B cell (primary cell): ENCODE results near the gene CALY. TPM values are rescaled to one million over a fixed set of nuclear protein-coding genes. Genes with fewer than 3 reads are reported as not detected.

ENCODE experiments used
- ATAC-seq: fragments of 200-7000 bp; cut with Tn5 transposase; one replicate; pipeline ENCODE4 v1.10.0; 2021; ENCODE audit warnings: low read depth, mild to moderate bottlenecking, moderate number of reproducible peaks, moderate library complexity
- CTCF ChIA-PET: fragments of 350-600 bp; sonication (Branson Sonifier 250); formaldehyde crosslinking; loops from one replicate; lab custom pipeline; 2021; ENCODE audit warnings: antibody characterized with exemption, inconsistent platforms; lab: Charles Lee
- POLR2A ChIA-PET: fragments of 350-600 bp; sonication (Branson Sonifier 250); formaldehyde crosslinking; loops from one replicate; lab custom pipeline; 2021; ENCODE audit warnings: antibody characterized with exemption; lab: Charles Lee
- DNase-seq: peaks from one replicate; pipeline ENCODE4 v3.0.0; 2013
- H2AFZ ChIP-seq: 2 replicates; pipeline ENCODE4 v1.6.1; 2012; ENCODE audit warnings: mild to moderate bottlenecking, low read depth, low read length; ENCODE audit not compliant: insufficient read depth, poor library complexity, severe bottlenecking
- H3K27ac ChIP-seq, 2 donors: 1 replicate in 1 of 2; 2 replicates in 1 of 2; pipeline ENCODE4 v1.5.1; 2012 to 2013; ENCODE audit warnings: low read length in 2 of 2, mild to moderate bottlenecking in 2 of 2, moderate library complexity in 1 of 2
- H3K27me3 ChIP-seq, 4 experiments: fragments of 200-600 bp in 1 of 4; sonication (generic) in 1 of 4; replicated peaks in 1 of 4; 1 replicate in 2 of 4; 2 replicates in 2 of 4; pipeline versions ENCODE4 v1.6.1 to v1.7.0; 2013 to 2016; ENCODE audit warnings: low read length in 3 of 4, mild to moderate bottlenecking in 2 of 4, mixed read lengths in 1 of 4, moderate library complexity in 1 of 4; ENCODE audit not compliant: insufficient read depth in 4 of 4, control insufficient read depth in 3 of 4; ENCODE audit errors: control extremely low read depth in 1 of 4
- H3K36me3 ChIP-seq, 2 experiments: replicated peaks in 1 of 2; 1 replicate in 1 of 2; 2 replicates in 1 of 2; pipeline versions ENCODE4 v1.6.1 to v1.7.1; 2013; ENCODE audit warnings: low read length in 1 of 2; ENCODE audit not compliant: insufficient read depth in 2 of 2, control insufficient read depth in 1 of 2; ENCODE audit errors: control extremely low read depth in 1 of 2, extremely low read depth in 1 of 2
- H3K4me1 ChIP-seq, 2 donors: fragments of 200-600 bp in 1 of 2; sonication (generic) in 1 of 2; 1 replicate in 1 of 2; 2 replicates in 1 of 2; pipeline versions ENCODE4 v1.5.1 to v1.6.1; 2013 to 2017; ENCODE audit warnings: low read length in 2 of 2; ENCODE audit not compliant: control insufficient read depth in 2 of 2, insufficient read depth in 2 of 2
- H3K4me2 ChIP-seq: replicated peaks from 2 replicates; pipeline ENCODE3; 2012; ENCODE audit warnings: mild to moderate bottlenecking, low read depth, low read length; ENCODE audit not compliant: poor library complexity, severe bottlenecking
- H3K4me3 ChIP-seq, 5 experiments: fragments of 200-600 bp in 1 of 5; sonication (generic) in 1 of 5; 1 replicate in 3 of 5; 2 replicates in 2 of 5; pipeline versions ENCODE4 v1.5.1 to v1.7.0; 2011 to 2016; ENCODE audit warnings: low read length in 4 of 5, mild to moderate bottlenecking in 4 of 5, low read depth in 2 of 5, control low read depth in 1 of 5, moderate library complexity in 1 of 5; ENCODE audit not compliant: insufficient read depth in 1 of 5; ENCODE audit errors: control extremely low read depth in 1 of 5, extremely low read depth in 1 of 5
- H3K79me2 ChIP-seq: fragments of 200-600 bp; sonication (generic); one replicate; pipeline ENCODE4 v1.6.0; 2016; ENCODE audit warnings: low read length; ENCODE audit not compliant: control insufficient read depth, insufficient read depth
- H3K9ac ChIP-seq: fragments of 200-600 bp; sonication (generic); 2 replicates; pipeline ENCODE4 v1.6.1; 2017; ENCODE audit warnings: mild to moderate bottlenecking, low read length, moderate library complexity
- H3K9me3 ChIP-seq, 3 donors: one replicate each; pipeline versions ENCODE4 v1.6.1 to v1.7.1; 2013; ENCODE audit warnings: low read length in 2 of 3; ENCODE audit not compliant: control insufficient read depth in 2 of 3, insufficient read depth in 1 of 3; ENCODE audit errors: control extremely low read depth in 1 of 3
- H4K20me1 ChIP-seq: 2 replicates; pipeline ENCODE4 v1.6.0; 2012; ENCODE audit warnings: mild to moderate bottlenecking, low read length; ENCODE audit not compliant: insufficient read depth, control insufficient read depth, poor library complexity, severe bottlenecking
- H3K27ac Mint-ChIP-seq: one replicate; pipeline ENCODE4 v1.8.0; 2021; ENCODE audit warnings: mixed read lengths
- H3K27me3 Mint-ChIP-seq: one replicate; pipeline ENCODE4 v1.8.0; 2021; ENCODE audit warnings: mixed read lengths
- H3K4me1 Mint-ChIP-seq: one replicate; pipeline ENCODE4 v1.8.0; 2021; ENCODE audit warnings: mixed read lengths
- H3K4me3 Mint-ChIP-seq: one replicate; pipeline ENCODE4 v1.8.0; 2021; ENCODE audit warnings: mixed read lengths
- H3K9me3 Mint-ChIP-seq: one replicate; pipeline ENCODE4 v1.8.0; 2022; ENCODE audit warnings: mixed read lengths; ENCODE audit not compliant: insufficient read depth
- CTCF ChIP-seq: fragments of 200-600 bp; IDR thresholded peaks from one replicate; pipeline ENCODE4 v1.8.0; 2022; ENCODE audit warnings: antibody characterized with exemption, mild to moderate bottlenecking
- EZH2 ChIP-seq: IDR thresholded peaks from 2 replicates; pipeline ENCODE4 v1.6.1; 2012; ENCODE audit warnings: borderline replicate concordance, low read depth, mild to moderate bottlenecking, moderate library complexity, low read length; ENCODE audit not compliant: insufficient read depth, poor library complexity, severe bottlenecking
- WGBS: methylation state at CpG from one replicate; pipeline ENCODE4 v1.1.5; 2013; ENCODE audit warnings: missing lambda C conversion rate; ENCODE audit not compliant: insufficient coverage; 5-methylcytosine and 5-hydroxymethylcytosine counted together
- intact Hi-C: fragments of 100-400 bp; cut with micrococcal nuclease; formaldehyde crosslinking; loops from one replicate; pipeline ENCODE4 v1.10.0; 2022
- polyA plus RNA-seq: library from polyadenylated mRNA; depleted of rRNA; stranded (reverse); fragments of >200 nt; gene quantifications from 2 replicates; pipeline ENCODE4 v1.2.3, GENCODE V29; 2012
- total RNA-seq, 2 donors: library from RNA; stranded (reverse); fragments of 120-200 nt in 1 of 2; gene quantifications; 1 replicate in 1 of 2; 2 replicates in 1 of 2; pipeline versions ENCODE4 v1.2.3 to v1.2.4, GENCODE V29; 2013 to 2022

Gene CALY
- total and polyA plus RNA-seq, 2 donors (not counting 1 experiment from before 2014, with no cell fraction given): 0.21 TPM; not detected in 1

GRCh38 chr10:133286366-133286765 is 50.3 kb downstream of the CALY start:
- no peaks in the 10 kb centered on the region for H4K20me1 ChIP-seq
- no peaks in the 10 kb centered on the region for H3K4me1 Mint-ChIP-seq
- no peaks in the 10 kb centered on the region for H3K27me3 Mint-ChIP-seq
- no peak for ATAC-seq
- intact Hi-C loops: no loop called here
- no peaks in the 10 kb centered on the region for H3K9me3 Mint-ChIP-seq
- no peak overlapping the region for H3K27ac ChIP-seq
- no peak overlapping the region for H3K4me2 ChIP-seq
- WGBS: 90% methylated on average over 14 of the region's 18 CpGs
- H3K79me2 ChIP-seq: no peaks in the 10 kb centered on the region
- H3K27me3 ChIP-seq: no peaks in the 10 kb centered on the region
- no peaks in the 10 kb centered on the region for H3K4me1 ChIP-seq
- H3K36me3 ChIP-seq: peaks cover 1 to 81% of the 10 kb centered on the region in 2 experiments
- H3K9ac ChIP-seq: no peak overlapping the region
- no peak for DNase-seq
- TF ChIP-seq EZH2 (no peak), CTCF (no peak)
- ChIA-PET POLR2A (no interaction called here), CTCF (no interaction called here)
- H3K27ac Mint-ChIP-seq: no peak overlapping the region
- H3K9me3 ChIP-seq: no peaks in the 10 kb centered on the region
- H2AFZ ChIP-seq: no peak overlapping the region
- H3K4me3 Mint-ChIP-seq: no peak overlapping the region
- no peak overlapping the region for H3K4me3 ChIP-seq

- ATAC-seq: no peak
- Histone ChIP-seq H4K20me1 (no peaks in the 10 kb centered on the region), H3K9ac (no peak overlapping the region), H2AFZ (no peak overlapping the region), H3K4me3 (no peak overlapping the region), H3K4me1 (peaks cover 0 to 3% of the 10 kb centered on the region in 2 donors), H3K27ac (no peak overlapping the region), H3K4me2 (no peak overlapping the region), H3K27me3 (no peaks in the 10 kb centered on the region), H3K36me3 (peaks cover 1 to 76% of the 10 kb centered on the region in 2 experiments), H3K9me3 (no peaks in the 10 kb centered on the region), H3K79me2 (no peaks in the 10 kb centered on the region)
- Mint-ChIP-seq H3K4me1 (no peaks in the 10 kb centered on the region), H3K9me3 (no peaks in the 10 kb centered on the region), H3K4me3 (no peak overlapping the region), H3K27ac (no peak overlapping the region), H3K27me3 (no peaks in the 10 kb centered on the region)
- ChIA-PET CTCF (no interaction called here), POLR2A (interaction anchor here (0.6 kb wide), 1 partner anchor 17 kb away, joined by 3 read pairs; no protein-coding TSS in a partner anchor)
- intact Hi-C loops: no loop called here
- 95% methylated on average over 36 of the region's 36 CpGs for WGBS
- no peak for TF ChIP-seq CTCF
- TF ChIP-seq EZH2: no peak
- DNase-seq: no peak
Measured at GRCh38 chr10:133285217-133285616, 51.5 kb downstream of the CALY start.
